ENCODE data around the gene RBM27. TPM values are rescaled to one million over a fixed set of nuclear protein-coding genes. Genes with fewer than 3 reads are reported as not detected.
"Not testable (repeated sequence)": the region's sequence is repeated elsewhere in the genome, so short reads cannot be mapped to it uniquely, and the experiment has no call there.

Gene RBM27
- total RNA-seq, 4 donors from 2014 or later = 8.5 to 23.1 (median 13.9) TPM

GRCh38 chr5:146185161-146185560 lies 18.2 kb upstream of the RBM27 start:
- TF ChIP-seq CTCF (IDR thresholded peaks at IDR 0.05) (no peak), POLR2A (IDR thresholded peaks at IDR 0.05) (no peak)
- no peak overlapping the region for H3K4me3 ChIP-seq
- WGBS, 2 donors = 51 to 58% methylated on average over 2 of the region's 2 CpGs
- no peak for DNase-seq
- H3K9me3 ChIP-seq = no peaks in the 10 kb centered on the region
- H3K4me1 ChIP-seq = peaks cover 0 to 24% (median 12%) of the 10 kb centered on the region in 3 donors
- intact Hi-C loops (cut with DNase I) = no loop called here
- H3K27ac ChIP-seq = no peak overlapping the region
- no peaks in the 10 kb centered on the region for H3K36me3 ChIP-seq
- H3K27me3 ChIP-seq = peaks cover 0 to 7% (median 0%) of the 10 kb centered on the region in 4 donors

GRCh38 chr5:146188358-146188757 lies 15.0 kb upstream of the RBM27 start:
- no peak for DNase-seq
- Histone ChIP-seq H3K27ac (no peak overlapping the region), H3K27me3 (peaks cover 0 to 12% (median 0%) of the 10 kb centered on the region in 4 donors), H3K36me3 (no peaks in the 10 kb centered on the region), H3K4me1 (peaks cover 0 to 2% (median 1%) of the 10 kb centered on the region in 3 donors), H3K4me3 (no peak overlapping the region), H3K9me3 (no peaks in the 10 kb centered on the region)
- no peak for TF ChIP-seq POLR2A (IDR thresholded peaks at IDR 0.05)
- no peak for TF ChIP-seq CTCF (IDR thresholded peaks at IDR 0.05)
- intact Hi-C loops (cut with DNase I) = no loop called here
- 13 to 33% methylated on average over 1 of the region's 1 CpG for WGBS, 2 donors

- no peak for TF ChIP-seq CTCF (IDR thresholded peaks at IDR 0.05)
- no peak for TF ChIP-seq POLR2A (IDR thresholded peaks at IDR 0.05)
- intact Hi-C loops (cut with DNase I) = no loop called here
- peaks cover 0 to 12% (median 0%) of the 10 kb centered on the region in 4 donors for H3K27me3 ChIP-seq
- H3K27ac ChIP-seq = no peak overlapping the region
- no peaks in the 10 kb centered on the region for H3K36me3 ChIP-seq
- no peak overlapping the region for H3K4me3 ChIP-seq
- H3K4me1 ChIP-seq = no peaks in the 10 kb centered on the region
- H3K9me3 ChIP-seq = no peaks in the 10 kb centered on the region
- DNase-seq = no peak
- WGBS, 2 donors = 68 to 85% methylated on average over 3 of the region's 3 CpGs
Observed at GRCh38 chr5:146192571-146193043, 10.8 kb upstream of the RBM27 start.

- TF ChIP-seq CTCF (IDR thresholded peaks at IDR 0.05) = no peak
- no peak for TF ChIP-seq POLR2A (IDR thresholded peaks at IDR 0.05)
Observed at GRCh38 chr5:146193285-146193684, 10.1 kb upstream of the RBM27 start.

GRCh38 chr5:146194997-146195396 lies 8.4 kb upstream of the RBM27 start:
- H3K9me3 ChIP-seq; H3K4me3 ChIP-seq; H3K4me1 ChIP-seq; intact Hi-C loops (cut with DNase I); H3K36me3 ChIP-seq; DNase-seq; H3K27me3 ChIP-seq; H3K27ac ChIP-seq: not testable (repeated sequence)
- WGBS, 2 donors = 90 to 92% methylated on average over 4 of the region's 4 CpGs

More at GRCh38 chr5:146193285-146193684, 10.1 kb upstream of the RBM27 start:
- Histone ChIP-seq H3K9me3 (no peaks in the 10 kb centered on the region), H3K4me3 (no peak overlapping the region), H3K27ac (no peak overlapping the region), H3K4me1 (no peaks in the 10 kb centered on the region), H3K36me3 (no peaks in the 10 kb centered on the region), H3K27me3 (peaks cover 0 to 12% (median 0%) of the 10 kb centered on the region in 4 donors)
- WGBS, 2 donors = 83 to 86% methylated on average over 1 of the region's 1 CpG
- intact Hi-C loops (cut with DNase I) = no loop called here
- no peak for DNase-seq
